K562 (cell line): ENCODE results near the gene GOLGA8M. TPM values are rescaled to one million over a fixed set of nuclear protein-coding genes. Genes with fewer than 3 reads are reported as not detected.
"Not testable (repeated sequence)": the region's sequence is repeated elsewhere in the genome, so short reads cannot be mapped to it uniquely, and the experiment has no call there.

Experiments used
- ATAC-seq: fragments of 200-7000 bp; cut with Tn5 transposase; 3 replicates; pipeline ENCODE4 v1.9.1; 2020; ENCODE audit warnings: moderate library complexity
- BruUV-seq: library from RNA; stranded (reverse); fragments of 400-500 nt; replicated peaks from 2 replicates; lab custom pipeline; 2021; lab: Mats Ljungman, UMichigan
- CTCF ChIA-PET: fragments of 300-600 bp; formaldehyde crosslinking; extraction: SDS; loops from one replicate; lab custom pipeline; 2021; ENCODE audit warnings: low intra/inter-chr PET ratio; lab: Yijun Ruan, JAX
- POLR2A ChIA-PET: fragments of 300-600, 350-650 bp; sonication (Branson Sonifier 250); formaldehyde crosslinking; extraction: SDS; loops from one replicate; lab custom pipeline; 2021; ENCODE audit warnings: antibody characterized with exemption, inconsistent platforms; lab: Yijun Ruan, JAX
- DNase-seq, 4 experiments: peaks; one replicate each; pipeline versions ENCODE4 v3.0.0 to v3.0.0-alpha.2; 2011 to 2018; ENCODE audit warnings: low spot score in 3 of 4, mixed read lengths in 3 of 4; ENCODE audit errors: extremely low read depth in 1 of 4
- FAIRE-seq: peaks from 2 replicates; lab custom pipeline; 2011; peaks lifted over from hg19 to GRCh38; lab: Jason Lieb, UNC
- H2AFZ ChIP-seq: 2 replicates; pipeline ENCODE4 v1.6.0; 2011; ENCODE audit warnings: low read depth, low read length, control low read depth, inconsistent platforms
- H3K27ac ChIP-seq: fragments of 200-600 bp; 3 replicates; pipeline ENCODE4 v1.8.0; 2011; ENCODE audit warnings: low read depth, mild to moderate bottlenecking, control low read depth, inconsistent platforms, low read length, moderate library complexity, mixed read lengths; ENCODE audit errors: extremely low read depth
- H3K27me3 ChIP-seq, 2 experiments: fragments of 300-600 bp in 1 of 2; 2 replicates in 1 of 2; 3 replicates in 1 of 2; pipeline versions ENCODE4 v1.6.0 to v1.8.0; 2011; ENCODE audit warnings: inconsistent platforms in 2 of 2, low read length in 2 of 2, mild to moderate bottlenecking in 1 of 2, mixed read lengths in 1 of 2, moderate library complexity in 1 of 2; ENCODE audit not compliant: control insufficient read depth in 2 of 2, insufficient read depth in 2 of 2
- H3K36me3 ChIP-seq: fragments of 300-600 bp; 3 replicates; pipeline ENCODE4 v1.8.0; 2011; ENCODE audit warnings: mild to moderate bottlenecking, low read length, inconsistent platforms; ENCODE audit not compliant: control insufficient read depth, insufficient read depth
- H3K4me1 ChIP-seq, 2 experiments: fragments of 200-600 bp in 1 of 2; replicated peaks in 1 of 2; 2 replicates in 1 of 2; 3 replicates in 1 of 2; pipeline versions ENCODE4 v1.5.1 to v1.8.0; 2011; ENCODE audit warnings: inconsistent platforms in 2 of 2, low read length in 2 of 2, mild to moderate bottlenecking in 1 of 2, mixed read lengths in 1 of 2, moderate library complexity in 1 of 2; ENCODE audit not compliant: control insufficient read depth in 2 of 2, insufficient read depth in 2 of 2
- H3K4me2 ChIP-seq: 2 replicates; pipeline ENCODE4 v1.6.1; 2011; ENCODE audit warnings: low read length, control low read depth, inconsistent platforms, mixed read lengths; ENCODE audit not compliant: insufficient read depth
- H3K4me3 ChIP-seq: fragments of 200-600 bp; sonication (generic), shearing (Covaris generic); 2 replicates; pipeline ENCODE4 v1.5.1; 2016; ENCODE audit warnings: control low read depth, inconsistent platforms
- H3K79me2 ChIP-seq: fragments of 200-600 bp; 3 replicates; pipeline ENCODE4 v1.8.0; 2011; ENCODE audit warnings: low read length, inconsistent platforms; ENCODE audit not compliant: control insufficient read depth, insufficient read depth
- H3K9ac ChIP-seq, 2 experiments: 2 replicates each; pipeline versions ENCODE4 v1.6.0 to v1.6.1; 2011; ENCODE audit warnings: low read depth in 2 of 2, low read length in 2 of 2, control low read depth in 1 of 2, inconsistent platforms in 1 of 2, mild to moderate bottlenecking in 1 of 2, mixed read lengths in 1 of 2; ENCODE audit not compliant: insufficient read depth in 1 of 2
- H3K9me1 ChIP-seq: one replicate; pipeline ENCODE4 v1.6.0; 2011; ENCODE audit warnings: inconsistent platforms, mild to moderate bottlenecking, low read length, moderate library complexity; ENCODE audit not compliant: control insufficient read depth, insufficient read depth
- H3K9me3 ChIP-seq: replicated peaks from 2 replicates; pipeline ENCODE4 v1.5.1; 2011; ENCODE audit warnings: low read depth, low read length, inconsistent platforms; ENCODE audit not compliant: control insufficient read depth, insufficient read depth
- H4K20me1 ChIP-seq: replicated peaks from 2 replicates; pipeline ENCODE4 v1.6.1; 2011; ENCODE audit warnings: low read length, inconsistent platforms, mixed read lengths; ENCODE audit not compliant: control insufficient read depth, insufficient read depth
- CTBP1 ChIP-seq: fragments of 450-650 bp; IDR thresholded peaks from 2 replicates; pipeline ENCODE4 v1.6.1; 2016; ENCODE audit warnings: borderline replicate concordance
- CXXC5 ChIP-seq: fragments of 250-450 bp; sonication (Bioruptor Pico); IDR thresholded peaks from 2 replicates; pipeline ENCODE4 v1.8.0; 2022; ENCODE audit warnings: inconsistent platforms, mild to moderate bottlenecking, moderate library complexity
- L3MBTL2 ChIP-seq: fragments of 450-650 bp; IDR thresholded peaks from 2 replicates; pipeline ENCODE4 v1.6.1; 2016; ENCODE audit warnings: mild to moderate bottlenecking, moderate library complexity
- POLR2G ChIP-seq: fragments of 200-400 bp; formaldehyde crosslinking; IDR thresholded peaks from 2 replicates; pipeline ENCODE4 v1.6.1; 2017; ENCODE audit warnings: low read depth, mild to moderate bottlenecking, antibody characterized with exemption, low read length, moderate library complexity
- RB1 ChIP-seq: fragments of 450-650 bp; IDR thresholded peaks from 2 replicates; pipeline ENCODE4 v1.6.1; 2017; ENCODE audit warnings: low read depth, mild to moderate bottlenecking
- RBFOX2 ChIP-seq: fragments of 200-400 bp; formaldehyde crosslinking; IDR thresholded peaks from 2 replicates; pipeline ENCODE4 v1.6.1; 2017; ENCODE audit warnings: low read depth, mild to moderate bottlenecking, low read length, moderate library complexity
- SAFB ChIP-seq: fragments of 200-400 bp; formaldehyde crosslinking; IDR thresholded peaks from 2 replicates; pipeline ENCODE4 v1.6.1; 2017; ENCODE audit warnings: low read depth, low read length, borderline replicate concordance
- SIN3B ChIP-seq: fragments of 450-650 bp; IDR thresholded peaks from 2 replicates; pipeline ENCODE4 v1.6.1; 2017; ENCODE audit warnings: low read depth, mild to moderate bottlenecking, moderate library complexity
- SMAD4 ChIP-seq: fragments of 250-450 bp; sonication (Bioruptor Pico); conservative IDR thresholded peaks from 2 replicates; pipeline ENCODE4 v1.8.0; 2021; ENCODE audit warnings: inconsistent platforms, mild to moderate bottlenecking, moderate library complexity
- ZFX ChIP-seq: sonication (generic); formaldehyde crosslinking; IDR thresholded peaks from 2 replicates; pipeline ENCODE4 v1.8.0; 2022; ENCODE audit warnings: mild to moderate bottlenecking, missing genetic modification reagents, moderate library complexity
- WGBS: fragments of 100-300 bp; shearing (Covaris generic); methylation state at CpG from one replicate; pipeline ENCODE4 v1.1.6; 2016; ENCODE audit warnings: low coverage, mixed read lengths; ENCODE audit not compliant: insufficient coverage; ENCODE audit errors: missing lambda C conversion rate; 5-methylcytosine and 5-hydroxymethylcytosine counted together
- in situ Hi-C: fragments of 300-500 bp; cut with MboI; formaldehyde crosslinking; loops from 4 replicates; pipeline ENCODE4 v1.15.0; 2018; ENCODE audit warnings: inconsistent platforms, mixed read lengths
- intact Hi-C: fragments of 100-400 bp; cut with micrococcal nuclease; formaldehyde crosslinking; loops from 2 replicates; pipeline ENCODE4 v1.14.2; 2022
- polyA plus RNA-seq, 8 experiments: library from polyadenylated mRNA; depleted of rRNA in 4 of 8; stranded (reverse) in 5 of 8; unstranded in 3 of 8; fragments of >200 nt; fragmentation: Nextera tagmentation in 2 of 8; fragmentation: Illumina TruSeq in 1 of 8; extraction: Ambion mirVana in 2 of 8; extraction: Trizol in 1 of 8; gene quantifications; 2 replicates each; pipeline versions ENCODE4 v1.2.1 to v1.2.3, GENCODE V29; 2011 to 2014; ENCODE audit warnings: inconsistent platforms in 1 of 8, missing spikeins in 1 of 8
- total RNA-seq, 7 experiments: library from RNA; depleted of rRNA in 6 of 7; stranded (reverse); fragments of >200 nt in 6 of 7; fragmentation: Illumina TruSeq in 2 of 7; extraction: Trizol in 2 of 7; gene quantifications; 2 replicates each; pipeline versions ENCODE4 v1.2.1 to v1.2.3, GENCODE V29; 2011 to 2021; ENCODE audit warnings: low replicate concordance in 1 of 7
- TF ChIP-seq, protein P1 (sequence below), 3 experiments: fragments of 200-800 bp in 1 of 3; fragments of 250-450 bp in 1 of 3; fragments of 450-650 bp in 1 of 3; sonication (Bioruptor Pico) in 1 of 3; sonication (Bioruptor generic) in 1 of 3; formaldehyde crosslinking in 1 of 3; IDR thresholded peaks; 2 replicates each; pipeline versions ENCODE4 v1.6.1 to v1.8.0; 2016 to 2022; ENCODE audit warnings: mild to moderate bottlenecking in 2 of 3, missing genetic modification characterization in 2 of 3, missing compliant biosample characterization in 1 of 3, moderate library complexity in 1 of 3
- TF ChIP-seq, protein P2 (sequence below): fragments of 450-650 bp; IDR thresholded peaks from 2 replicates; pipeline ENCODE4 v1.6.1; 2017; ENCODE audit warnings: antibody characterized with exemption, mild to moderate bottlenecking

GOLGA8M gene
- total and polyA plus RNA-seq, 9 of the 15 experiments (the other 6 are each of a cell fraction or from before 2014, with no cell fraction given): not detected

DNA sequence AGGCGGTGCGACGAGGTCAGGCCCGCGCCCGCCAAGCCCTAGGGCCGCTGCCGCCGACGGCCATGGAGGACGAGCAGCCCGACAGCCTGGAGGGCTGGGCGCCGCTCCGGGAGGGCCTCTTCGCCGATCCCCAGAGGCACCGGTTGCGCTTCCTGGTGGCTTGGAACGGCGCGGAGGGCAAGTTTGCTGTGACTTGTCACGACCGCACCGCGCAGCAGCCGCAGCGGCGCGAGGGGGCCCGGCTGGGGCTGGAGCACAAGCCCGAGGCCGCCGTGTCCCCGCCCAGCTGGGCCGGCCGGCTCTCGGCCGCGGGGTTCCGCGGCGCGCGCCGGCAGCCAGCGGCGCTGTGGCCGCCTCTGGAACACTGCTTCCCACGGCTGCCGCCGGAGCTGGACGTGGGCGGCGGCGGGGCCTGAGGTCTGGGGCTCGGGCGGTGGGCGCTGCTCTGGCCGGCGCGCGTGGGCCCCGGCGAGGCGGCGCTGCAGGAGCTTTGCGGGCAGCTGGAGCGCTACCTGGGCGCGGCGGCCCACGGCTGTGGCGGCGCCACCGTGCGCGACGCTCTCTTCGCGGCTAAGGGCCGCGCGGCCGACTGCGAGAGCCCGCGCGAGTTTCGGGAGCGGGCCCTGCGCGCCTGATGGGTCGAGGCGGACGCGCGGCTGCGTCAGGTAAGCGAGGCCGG, 25.4 kb upstream of the GOLGA8M start:
- in situ Hi-C loops, H3K79me2 ChIP-seq, H3K9me3 ChIP-seq, H3K9me1 ChIP-seq, H3K27me3 ChIP-seq, H3K4me1 ChIP-seq, H3K36me3 ChIP-seq, H4K20me1 ChIP-seq, intact Hi-C loops, CTCF ChIA-PET, FAIRE-seq, POLR2A ChIA-PET, BruUV-seq: not testable (repeated sequence)
- 0% methylated on average over 3 of the region's 101 CpGs for WGBS
- Histone ChIP-seq H3K4me3 (peak overlapping the region; percentile 47), H3K27ac (peak overlapping the region; percentile 48), H2AFZ (peak overlapping the region; percentile 51; the same call in 1 of the 2 replicates), H3K9ac (peak overlapping the region; percentile 53 to 86), H3K4me2 (peak overlapping the region; percentile 32; the same call in 1 of the 2 replicates)
- DNase-seq (peak; percentile 4 to 50 (median 13)), ATAC-seq (peak; percentile 95)
- TF ChIP-seq CXXC5: peak; percentile 70
- peak; percentile 50; the same call in 1 of the 2 replicates for TF ChIP-seq SAFB
- peak; percentile 14; the same call in 1 of the 2 replicates for TF ChIP-seq RBFOX2
- TF ChIP-seq POLR2G: peak; percentile 66
- peak; percentile 78 for TF ChIP-seq CTBP1
- peak; percentile 15; the same call in 1 of the 2 replicates for TF ChIP-seq L3MBTL2
- TF ChIP-seq RB1: 0 out of 2 replicates have a peak, but pooled peaks have one; percentile 37
- peak; percentile 69 for TF ChIP-seq ZFX
- TF ChIP-seq, protein P1, sequence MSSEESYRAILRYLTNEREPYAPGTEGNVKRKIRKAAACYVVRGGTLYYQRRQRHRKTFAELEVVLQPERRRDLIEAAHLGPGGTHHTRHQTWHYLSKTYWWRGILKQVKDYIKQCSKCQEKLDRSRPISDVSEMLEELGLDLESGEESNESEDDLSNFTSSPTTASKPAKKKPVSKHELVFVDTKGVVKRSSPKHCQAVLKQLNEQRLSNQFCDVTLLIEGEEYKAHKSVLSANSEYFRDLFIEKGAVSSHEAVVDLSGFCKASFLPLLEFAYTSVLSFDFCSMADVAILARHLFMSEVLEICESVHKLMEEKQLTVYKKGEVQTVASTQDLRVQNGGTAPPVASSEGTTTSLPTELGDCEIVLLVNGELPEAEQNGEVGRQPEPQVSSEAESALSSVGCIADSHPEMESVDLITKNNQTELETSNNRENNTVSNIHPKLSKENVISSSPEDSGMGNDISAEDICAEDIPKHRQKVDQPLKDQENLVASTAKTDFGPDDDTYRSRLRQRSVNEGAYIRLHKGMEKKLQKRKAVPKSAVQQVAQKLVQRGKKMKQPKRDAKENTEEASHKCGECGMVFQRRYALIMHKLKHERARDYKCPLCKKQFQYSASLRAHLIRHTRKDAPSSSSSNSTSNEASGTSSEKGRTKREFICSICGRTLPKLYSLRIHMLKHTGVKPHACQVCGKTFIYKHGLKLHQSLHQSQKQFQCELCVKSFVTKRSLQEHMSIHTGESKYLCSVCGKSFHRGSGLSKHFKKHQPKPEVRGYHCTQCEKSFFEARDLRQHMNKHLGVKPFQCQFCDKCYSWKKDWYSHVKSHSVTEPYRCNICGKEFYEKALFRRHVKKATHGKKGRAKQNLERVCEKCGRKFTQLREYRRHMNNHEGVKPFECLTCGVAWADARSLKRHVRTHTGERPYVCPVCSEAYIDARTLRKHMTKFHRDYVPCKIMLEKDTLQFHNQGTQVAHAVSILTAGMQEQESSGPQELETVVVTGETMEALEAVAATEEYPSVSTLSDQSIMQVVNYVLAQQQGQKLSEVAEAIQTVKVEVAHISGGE (CRISPR knock-in tag; IDR thresholded peaks at IDR 0.05): 0 out of 6 replicates have a peak, but pooled peaks of 1 of the 3 experiments have one; percentile 24
- TF ChIP-seq SMAD4 (CRISPR knock-in tag): peak; percentile 66
- TF ChIP-seq SIN3B: peak; percentile 46; the same call in 1 of the 2 replicates
- TF ChIP-seq, protein P2, sequence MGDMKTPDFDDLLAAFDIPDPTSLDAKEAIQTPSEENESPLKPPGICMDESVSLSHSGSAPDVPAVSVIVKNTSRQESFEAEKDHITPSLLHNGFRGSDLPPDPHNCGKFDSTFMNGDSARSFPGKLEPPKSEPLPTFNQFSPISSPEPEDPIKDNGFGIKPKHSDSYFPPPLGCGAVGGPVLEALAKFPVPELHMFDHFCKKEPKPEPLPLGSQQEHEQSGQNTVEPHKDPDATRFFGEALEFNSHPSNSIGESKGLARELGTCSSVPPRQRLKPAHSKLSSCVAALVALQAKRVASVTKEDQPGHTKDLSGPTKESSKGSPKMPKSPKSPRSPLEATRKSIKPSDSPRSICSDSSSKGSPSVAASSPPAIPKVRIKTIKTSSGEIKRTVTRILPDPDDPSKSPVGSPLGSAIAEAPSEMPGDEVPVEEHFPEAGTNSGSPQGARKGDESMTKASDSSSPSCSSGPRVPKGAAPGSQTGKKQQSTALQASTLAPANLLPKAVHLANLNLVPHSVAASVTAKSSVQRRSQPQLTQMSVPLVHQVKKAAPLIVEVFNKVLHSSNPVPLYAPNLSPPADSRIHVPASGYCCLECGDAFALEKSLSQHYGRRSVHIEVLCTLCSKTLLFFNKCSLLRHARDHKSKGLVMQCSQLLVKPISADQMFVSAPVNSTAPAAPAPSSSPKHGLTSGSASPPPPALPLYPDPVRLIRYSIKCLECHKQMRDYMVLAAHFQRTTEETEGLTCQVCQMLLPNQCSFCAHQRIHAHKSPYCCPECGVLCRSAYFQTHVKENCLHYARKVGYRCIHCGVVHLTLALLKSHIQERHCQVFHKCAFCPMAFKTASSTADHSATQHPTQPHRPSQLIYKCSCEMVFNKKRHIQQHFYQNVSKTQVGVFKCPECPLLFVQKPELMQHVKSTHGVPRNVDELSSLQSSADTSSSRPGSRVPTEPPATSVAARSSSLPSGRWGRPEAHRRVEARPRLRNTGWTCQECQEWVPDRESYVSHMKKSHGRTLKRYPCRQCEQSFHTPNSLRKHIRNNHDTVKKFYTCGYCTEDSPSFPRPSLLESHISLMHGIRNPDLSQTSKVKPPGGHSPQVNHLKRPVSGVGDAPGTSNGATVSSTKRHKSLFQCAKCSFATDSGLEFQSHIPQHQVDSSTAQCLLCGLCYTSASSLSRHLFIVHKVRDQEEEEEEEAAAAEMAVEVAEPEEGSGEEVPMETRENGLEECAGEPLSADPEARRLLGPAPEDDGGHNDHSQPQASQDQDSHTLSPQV: peak; percentile 25; the same call in 1 of the 2 replicates
